Fibroblast of villous mesenchyme (primary cell): ENCODE data around the gene SLC43A2. TPM values are rescaled to one million over a fixed set of nuclear protein-coding genes. Genes with fewer than 3 reads are reported as not detected.

Experiments
- DNase-seq: peaks from one replicate; pipeline ENCODE4 v3.0.0-alpha.2; 2010; ENCODE audit warnings: low read depth
- H3K4me3 ChIP-seq: 2 replicates; pipeline ENCODE4 v1.5.1; 2011; ENCODE audit warnings: low read depth, mild to moderate bottlenecking, low read length
- total RNA-seq: library from RNA; depleted of rRNA; stranded (reverse); fragments of >200 nt; gene quantifications from 2 replicates; pipeline ENCODE4 v1.2.3, GENCODE V29; 2012
- TF ChIP-seq, protein P1 (sequence below): IDR thresholded peaks from 2 replicates; pipeline ENCODE4 v1.5.1; 2012; ENCODE audit warnings: low read depth, mild to moderate bottlenecking, low read length; ENCODE audit not compliant: insufficient read depth

The SLC43A2 gene
- total RNA-seq, 1 donor = 8.6 TPM

DNA sequence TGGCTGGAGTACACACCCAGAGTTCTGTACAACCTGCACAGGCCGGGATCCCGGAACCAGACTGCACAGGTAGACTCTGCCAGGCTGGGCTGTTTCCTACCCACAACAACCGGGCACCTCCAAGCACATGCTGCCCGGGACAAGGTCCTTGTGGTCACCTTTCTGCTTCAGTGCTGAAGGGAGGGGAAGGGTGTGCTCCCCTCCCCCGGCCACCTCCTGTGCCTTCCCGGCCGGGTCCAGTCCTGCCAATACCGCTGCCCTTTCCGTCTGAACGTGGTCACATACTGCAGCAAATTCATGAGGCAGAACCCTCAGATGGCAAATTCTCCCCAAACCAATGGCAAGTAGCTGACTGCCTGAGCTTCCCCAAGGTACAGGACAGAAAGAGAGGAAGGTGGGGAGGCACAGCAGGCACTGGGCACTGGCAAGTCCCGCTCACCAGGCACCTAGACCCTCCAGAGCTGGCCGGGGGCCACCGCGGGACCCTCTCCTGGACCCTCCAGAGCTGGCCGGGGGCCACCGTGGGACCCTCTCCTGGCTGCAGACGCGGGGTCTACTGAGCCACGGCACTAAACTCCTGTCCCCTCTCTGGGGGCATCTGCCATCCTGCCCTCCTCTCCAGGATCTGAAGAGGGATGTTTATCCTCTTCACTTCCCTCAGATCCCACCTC lies 22.8 kb downstream of the SLC43A2 start:
- no peak overlapping the region for H3K4me3 ChIP-seq
- DNase-seq = no peak
- TF ChIP-seq, protein P1, sequence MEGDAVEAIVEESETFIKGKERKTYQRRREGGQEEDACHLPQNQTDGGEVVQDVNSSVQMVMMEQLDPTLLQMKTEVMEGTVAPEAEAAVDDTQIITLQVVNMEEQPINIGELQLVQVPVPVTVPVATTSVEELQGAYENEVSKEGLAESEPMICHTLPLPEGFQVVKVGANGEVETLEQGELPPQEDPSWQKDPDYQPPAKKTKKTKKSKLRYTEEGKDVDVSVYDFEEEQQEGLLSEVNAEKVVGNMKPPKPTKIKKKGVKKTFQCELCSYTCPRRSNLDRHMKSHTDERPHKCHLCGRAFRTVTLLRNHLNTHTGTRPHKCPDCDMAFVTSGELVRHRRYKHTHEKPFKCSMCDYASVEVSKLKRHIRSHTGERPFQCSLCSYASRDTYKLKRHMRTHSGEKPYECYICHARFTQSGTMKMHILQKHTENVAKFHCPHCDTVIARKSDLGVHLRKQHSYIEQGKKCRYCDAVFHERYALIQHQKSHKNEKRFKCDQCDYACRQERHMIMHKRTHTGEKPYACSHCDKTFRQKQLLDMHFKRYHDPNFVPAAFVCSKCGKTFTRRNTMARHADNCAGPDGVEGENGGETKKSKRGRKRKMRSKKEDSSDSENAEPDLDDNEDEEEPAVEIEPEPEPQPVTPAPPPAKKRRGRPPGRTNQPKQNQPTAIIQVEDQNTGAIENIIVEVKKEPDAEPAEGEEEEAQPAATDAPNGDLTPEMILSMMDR = no peak

DNA sequence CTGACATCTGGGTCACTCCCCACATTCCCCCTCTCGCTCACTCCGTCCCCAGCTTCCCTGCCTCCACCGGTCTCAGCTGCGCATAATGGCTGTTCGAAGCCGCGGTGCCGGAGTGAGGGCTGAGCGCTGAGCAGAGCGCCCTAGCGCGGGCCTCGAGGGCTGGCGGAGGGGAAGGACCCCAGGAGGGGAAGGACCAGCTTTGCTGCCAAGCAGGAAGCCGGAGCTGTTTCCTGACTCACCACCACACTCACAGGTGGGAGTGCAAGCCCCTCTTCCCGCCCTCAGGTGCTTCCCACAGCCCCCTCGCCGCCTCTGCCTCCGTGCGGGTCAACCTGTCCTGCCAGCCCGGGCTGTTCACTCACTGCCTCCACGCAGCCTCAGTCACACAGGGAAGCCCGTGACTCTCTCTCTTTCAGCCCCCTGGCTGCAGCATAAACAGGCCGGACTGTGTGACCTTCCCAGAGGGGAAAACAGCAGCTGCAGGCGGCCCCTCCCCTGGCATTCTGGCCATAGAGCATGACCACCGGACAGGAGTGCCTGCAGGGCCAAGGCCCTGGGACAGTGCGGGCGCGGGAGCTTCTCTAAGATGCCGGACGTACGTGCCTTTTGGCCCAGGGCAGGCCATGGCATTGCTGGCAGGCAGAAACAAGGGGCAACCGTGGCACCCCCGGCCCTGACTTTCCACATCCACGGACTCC lies 23.7 kb downstream of the SLC43A2 start:
- TF ChIP-seq, protein P1 = no peak
- no peak overlapping the region for H3K4me3 ChIP-seq
- no peak for DNase-seq

DNA sequence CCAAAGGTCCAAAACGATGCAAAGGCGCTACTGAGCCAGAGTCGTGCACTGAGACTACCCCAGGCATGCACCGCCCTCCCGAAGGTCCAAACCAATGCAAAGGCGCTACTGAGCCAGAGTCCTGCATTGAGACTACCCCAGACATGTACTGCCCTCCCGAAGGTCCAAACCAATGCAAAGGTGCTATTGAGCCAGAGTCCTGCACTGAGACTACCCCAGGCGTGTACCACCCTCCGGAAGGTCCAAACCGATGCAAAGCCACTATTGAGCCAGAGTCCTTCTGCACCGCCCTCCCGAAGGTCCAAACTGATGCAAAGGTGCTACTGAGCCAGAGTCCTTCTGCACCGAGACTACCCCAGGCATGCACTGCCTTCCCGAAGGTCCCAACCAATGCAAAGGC lies 27.1 kb downstream of the SLC43A2 start:
- no peak overlapping the region for H3K4me3 ChIP-seq
- TF ChIP-seq, protein P1 = no peak
- no peak for DNase-seq

DNA sequence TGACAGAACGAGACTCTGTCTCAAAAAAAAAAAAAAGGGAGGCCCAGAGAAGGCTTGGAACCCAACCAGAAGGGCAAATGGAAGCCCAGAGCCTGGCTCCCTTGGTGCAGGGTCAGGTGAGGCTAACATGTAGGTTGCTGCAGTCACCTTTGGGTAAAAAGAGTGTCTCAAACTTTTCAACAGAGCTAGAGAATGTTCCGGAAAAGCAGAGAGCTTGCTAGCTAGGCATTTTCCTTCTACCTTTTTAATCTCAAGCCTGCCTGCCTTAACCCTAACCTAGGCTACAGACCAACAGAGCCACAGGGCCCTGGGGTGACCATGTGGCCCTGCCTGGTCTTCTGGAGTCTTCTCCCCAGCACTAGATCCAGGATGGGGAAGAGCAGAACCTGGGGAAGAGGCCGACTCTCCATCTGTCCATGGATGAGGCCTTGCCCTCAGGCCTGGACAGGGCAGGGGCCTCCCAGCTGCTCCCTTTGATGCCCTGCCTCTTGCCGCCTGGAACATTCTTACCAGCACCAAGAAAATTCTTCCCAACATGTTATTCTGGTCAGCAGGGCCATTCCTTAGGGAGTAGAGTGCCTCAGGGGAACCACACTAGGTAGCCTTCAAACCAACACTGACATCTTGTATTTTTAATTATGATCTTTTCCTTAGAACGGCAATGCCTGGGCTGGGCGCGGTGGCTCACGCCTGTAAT lies 30.1 kb downstream of the SLC43A2 start:
- no peak for DNase-seq
- no peak overlapping the region for H3K4me3 ChIP-seq
- TF ChIP-seq, protein P1 = no peak

DNA sequence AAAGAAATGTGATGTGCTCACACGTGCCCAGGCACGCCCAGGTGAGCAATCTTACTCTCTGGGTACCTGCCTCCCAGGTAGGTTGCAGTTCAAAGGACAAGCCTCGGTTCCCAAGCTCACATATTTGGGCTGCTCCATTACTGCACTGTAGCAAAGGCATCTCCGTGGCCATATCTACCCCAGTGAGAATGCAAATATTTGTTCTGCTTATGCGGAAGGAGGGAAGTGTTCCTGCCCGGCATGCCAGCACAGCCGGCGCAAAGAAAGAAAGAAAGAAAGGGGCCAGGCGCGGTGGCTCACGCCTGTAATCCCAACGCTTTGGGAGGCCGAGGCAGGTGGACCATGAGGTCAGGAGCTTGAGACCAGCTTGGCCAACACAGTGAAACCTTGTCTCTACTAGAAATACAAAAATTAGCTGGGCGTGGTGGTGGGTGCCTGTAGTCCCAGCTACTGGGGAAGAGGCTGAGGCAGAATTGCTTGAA lies 30.7 kb downstream of the SLC43A2 start:
- DNase-seq = no peak
- H3K4me3 ChIP-seq = no peak overlapping the region
- TF ChIP-seq, protein P1 = no peak

DNA sequence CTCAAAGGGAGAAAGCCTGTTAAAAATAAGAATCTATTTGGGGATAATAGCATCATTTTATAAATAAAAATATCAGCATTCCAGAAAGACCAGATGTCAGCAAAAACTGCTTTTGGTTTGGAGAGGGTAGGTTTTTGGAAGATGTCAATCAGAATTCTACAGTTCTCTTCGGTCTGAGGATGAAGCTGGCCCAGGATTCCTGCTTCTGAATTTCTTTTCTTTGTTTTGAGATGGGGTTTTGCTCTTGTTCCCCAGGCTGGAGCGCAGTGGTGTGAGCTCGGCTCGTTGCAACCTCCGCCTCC lies 35.1 kb downstream of the SLC43A2 start:
- TF ChIP-seq, protein P1 = no peak
- H3K4me3 ChIP-seq = no peak overlapping the region
- no peak for DNase-seq
